A673 (cell line): ENCODE results near the gene TTLL12. TPM values are rescaled to one million over a fixed set of nuclear protein-coding genes. Genes with fewer than 3 reads are reported as not detected.

Source experiments
- BruUV-seq: library from RNA; stranded (reverse); fragments of 400-500 nt; replicated peaks from 2 replicates; lab custom pipeline; 2021; lab: Mats Ljungman, UMichigan
- CTCF ChIA-PET: fragments of 300-600 bp; sonication (Branson Sonifier 250); formaldehyde crosslinking; loops from one replicate; lab custom pipeline; 2022; ENCODE audit warnings: antibody characterized with exemption; lab: Charles Lee
- POLR2A ChIA-PET: fragments of 300-600 bp; sonication (Branson Sonifier 250); formaldehyde crosslinking; loops from one replicate; lab custom pipeline; 2022; ENCODE audit warnings: antibody characterized with exemption; ENCODE audit not compliant: low non-redundant PET; lab: Charles Lee
- DNase-seq: peaks from one replicate; pipeline ENCODE4 v3.0.0-alpha.2; 2015; ENCODE audit warnings: low spot score
- H3K27ac ChIP-seq: fragments of 200-600 bp; sonication (generic); 2 replicates; pipeline ENCODE4 v1.5.1; 2016; ENCODE audit warnings: mixed run types, low read depth, mild to moderate bottlenecking, mixed read lengths, antibody characterized with exemption, low read length; ENCODE audit not compliant: poor library complexity, severe bottlenecking
- H3K27me3 ChIP-seq: fragments of 200-600 bp; sonication (generic); replicated peaks from 2 replicates; pipeline ENCODE4 v1.6.1; 2017; ENCODE audit warnings: mixed run types, low read depth, mild to moderate bottlenecking, mixed read lengths, antibody characterized with exemption, low read length; ENCODE audit not compliant: insufficient read depth, poor library complexity
- H3K36me3 ChIP-seq: fragments of 200-600 bp; sonication (generic); 2 replicates; pipeline ENCODE4 v1.6.1; 2016; ENCODE audit warnings: mixed run types, mild to moderate bottlenecking, mixed read lengths, antibody characterized with exemption, low read length; ENCODE audit not compliant: insufficient read depth, poor library complexity, severe bottlenecking
- H3K4me1 ChIP-seq: fragments of 200-600 bp; sonication (generic); 2 replicates; pipeline ENCODE4 v1.6.1; 2017; ENCODE audit warnings: mixed run types, mild to moderate bottlenecking, mixed read lengths, antibody characterized with exemption, low read length; ENCODE audit not compliant: insufficient read depth, poor library complexity, severe bottlenecking
- H3K4me3 ChIP-seq: fragments of 200-600 bp; sonication (generic); 2 replicates; pipeline ENCODE4 v1.5.1; 2016; ENCODE audit warnings: low read depth, mixed run types, mild to moderate bottlenecking, mixed read lengths, low read length; ENCODE audit not compliant: poor library complexity, severe bottlenecking
- H3K9me3 ChIP-seq: fragments of 200-600 bp; sonication (generic); 2 replicates; pipeline ENCODE4 v1.6.1; 2016; ENCODE audit warnings: mixed run types, low read depth, mild to moderate bottlenecking, mixed read lengths, antibody characterized with exemption, low read length; ENCODE audit not compliant: poor library complexity, severe bottlenecking
- EZH2 ChIP-seq: fragments of 200-600 bp; sonication (generic); IDR thresholded peaks from 2 replicates; pipeline ENCODE4 v1.6.1; 2017; ENCODE audit warnings: borderline replicate concordance, low read depth, mild to moderate bottlenecking, mixed read lengths, antibody characterized with exemption, low read length; ENCODE audit not compliant: poor library complexity, severe bottlenecking
- intact Hi-C: fragments of 100-400 bp; cut with micrococcal nuclease; formaldehyde crosslinking; loops from one replicate; pipeline ENCODE4 v1.10.0; 2022; ENCODE audit not compliant: unreplicated experiment
- total RNA-seq: library from RNA; stranded (reverse); gene quantifications from 2 replicates; pipeline ENCODE4 v1.2.3, GENCODE V29; 2021
- TF ChIP-seq, protein P1 (sequence below): fragments of 300-800, 200-600 bp; sonication (generic); conservative IDR thresholded peaks from 2 replicates; pipeline ENCODE4 v1.5.1; 2017; ENCODE audit warnings: low read depth, mild to moderate bottlenecking, antibody characterized with exemption, low read length, moderate library complexity, mixed read lengths

Gene TTLL12
- total RNA-seq, 1 experiment from 2014 or later = 138 TPM

DNA sequence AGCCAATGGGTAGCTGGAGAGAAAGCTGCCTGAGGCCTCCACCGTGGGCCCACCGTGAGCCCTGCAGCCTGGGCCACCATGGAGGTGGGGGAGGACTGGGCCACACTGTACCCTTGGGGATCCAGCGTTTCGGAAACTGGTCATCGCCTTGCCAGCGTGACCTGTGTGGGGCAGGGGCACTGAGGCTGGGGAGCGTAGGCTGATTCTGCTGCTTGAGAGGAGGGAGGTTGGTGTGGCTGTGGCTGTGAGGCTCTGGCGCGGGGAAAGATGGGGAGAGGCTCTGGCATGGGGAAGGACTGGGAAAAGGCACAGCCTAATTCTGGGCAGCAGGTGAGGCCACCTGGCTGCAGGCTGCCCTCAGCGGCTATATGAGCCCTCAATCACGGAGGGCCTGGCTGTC is 12.6 kb upstream of the TTLL12 start:
- no peak overlapping the region for H3K27ac ChIP-seq
- TF ChIP-seq, protein P1, sequence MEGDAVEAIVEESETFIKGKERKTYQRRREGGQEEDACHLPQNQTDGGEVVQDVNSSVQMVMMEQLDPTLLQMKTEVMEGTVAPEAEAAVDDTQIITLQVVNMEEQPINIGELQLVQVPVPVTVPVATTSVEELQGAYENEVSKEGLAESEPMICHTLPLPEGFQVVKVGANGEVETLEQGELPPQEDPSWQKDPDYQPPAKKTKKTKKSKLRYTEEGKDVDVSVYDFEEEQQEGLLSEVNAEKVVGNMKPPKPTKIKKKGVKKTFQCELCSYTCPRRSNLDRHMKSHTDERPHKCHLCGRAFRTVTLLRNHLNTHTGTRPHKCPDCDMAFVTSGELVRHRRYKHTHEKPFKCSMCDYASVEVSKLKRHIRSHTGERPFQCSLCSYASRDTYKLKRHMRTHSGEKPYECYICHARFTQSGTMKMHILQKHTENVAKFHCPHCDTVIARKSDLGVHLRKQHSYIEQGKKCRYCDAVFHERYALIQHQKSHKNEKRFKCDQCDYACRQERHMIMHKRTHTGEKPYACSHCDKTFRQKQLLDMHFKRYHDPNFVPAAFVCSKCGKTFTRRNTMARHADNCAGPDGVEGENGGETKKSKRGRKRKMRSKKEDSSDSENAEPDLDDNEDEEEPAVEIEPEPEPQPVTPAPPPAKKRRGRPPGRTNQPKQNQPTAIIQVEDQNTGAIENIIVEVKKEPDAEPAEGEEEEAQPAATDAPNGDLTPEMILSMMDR = no peak
- TF ChIP-seq EZH2 = no peak
- no peak overlapping the region for H3K4me3 ChIP-seq
- BruUV-seq = no TSS peak
- DNase-seq = no peak
- intact Hi-C loops = no loop called here
- no peaks in the 10 kb centered on the region for H3K27me3 ChIP-seq
- no peaks in the 10 kb centered on the region for H3K4me1 ChIP-seq
- ChIA-PET POLR2A (interaction anchor here (0.5 kb wide), 1 partner anchor 55 kb away, joined by 3 read pairs; no protein-coding TSS in a partner anchor), CTCF (no interaction called here)
- no peaks in the 10 kb centered on the region for H3K36me3 ChIP-seq
- no peaks in the 10 kb centered on the region for H3K9me3 ChIP-seq

DNA sequence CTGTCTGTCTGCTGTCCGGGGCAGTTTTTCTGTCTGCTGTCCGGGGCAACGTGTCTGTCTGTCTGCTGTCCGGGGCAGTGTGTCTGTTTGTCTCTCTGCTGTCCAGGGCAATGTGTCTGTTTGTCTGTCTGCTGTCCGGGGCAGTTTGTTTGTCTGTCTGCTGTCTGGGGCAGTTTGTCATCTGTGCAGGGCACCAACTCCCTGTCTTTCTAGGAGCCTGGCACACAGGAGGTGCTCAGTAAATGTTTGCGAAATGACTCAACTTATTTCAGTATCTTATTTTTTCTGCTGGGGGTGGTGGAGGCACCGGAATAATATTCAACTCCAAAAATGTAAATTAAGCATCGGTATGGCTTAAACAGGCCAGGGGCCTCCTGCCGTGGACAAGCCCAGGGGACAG is 12.0 kb upstream of the TTLL12 start:
- Histone ChIP-seq H3K27ac (no peak overlapping the region), H3K4me1 (no peaks in the 10 kb centered on the region), H3K36me3 (no peaks in the 10 kb centered on the region), H3K9me3 (no peaks in the 10 kb centered on the region), H3K27me3 (no peaks in the 10 kb centered on the region), H3K4me3 (no peak overlapping the region)
- intact Hi-C loops = no loop called here
- TF ChIP-seq EZH2 = no peak
- TF ChIP-seq, protein P1 = no peak
- CTCF ChIA-PET = no interaction called here
- no TSS peak for BruUV-seq
- POLR2A ChIA-PET = interaction anchor here (0.5 kb wide), 1 partner anchor 56 kb away, joined by 3 read pairs; no protein-coding TSS in a partner anchor
- no peak for DNase-seq

DNA sequence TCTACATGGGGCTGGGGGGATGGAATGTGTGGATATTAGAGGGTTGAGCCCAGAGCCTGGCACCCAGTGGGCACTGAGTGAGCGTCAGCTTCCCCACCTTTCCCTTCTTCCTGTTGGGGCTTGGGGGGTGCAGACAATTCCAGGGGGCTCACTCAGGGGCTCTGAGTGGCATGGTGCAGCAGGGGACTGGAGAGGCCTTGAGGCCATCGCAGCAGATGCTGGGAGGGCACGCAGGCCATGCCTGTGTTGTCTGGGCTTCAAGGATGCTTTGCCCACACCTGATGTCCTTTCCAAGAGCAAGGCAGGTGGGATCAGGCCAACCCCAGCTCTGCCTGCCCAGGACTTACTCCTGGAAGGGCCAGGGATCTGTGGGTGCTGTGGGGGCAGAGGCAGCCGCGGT is 11.2 kb upstream of the TTLL12 start:
- BruUV-seq = no TSS peak
- Histone ChIP-seq H3K27ac (no peak overlapping the region), H3K36me3 (no peaks in the 10 kb centered on the region), H3K4me3 (no peak overlapping the region), H3K4me1 (no peaks in the 10 kb centered on the region), H3K27me3 (no peaks in the 10 kb centered on the region), H3K9me3 (no peaks in the 10 kb centered on the region)
- DNase-seq = no peak
- CTCF ChIA-PET = no interaction called here
- intact Hi-C loops = no loop called here
- TF ChIP-seq EZH2 = no peak
- TF ChIP-seq, protein P1 = no peak
- POLR2A ChIA-PET = no interaction called here
